Transverse colon (tissue), 4 donors: Measurements from ENCODE around the gene GAS7. TPM values are rescaled to one million over a fixed set of nuclear protein-coding genes. Genes with fewer than 3 reads are reported as not detected.
A peak's percentile ranks its signal among the peaks of the same experiment; 100 is the strongest.

Experiments
- DNase-seq: peaks from one replicate; pipeline ENCODE4 v3.0.0-alpha.2; 2019
- H3K27ac ChIP-seq, 4 donors: fragments of 200-600 bp; sonication (generic); 2 replicates each; pipeline ENCODE4 v1.5.1; 2016 to 2018; ENCODE audit warnings: inconsistent platforms in 4 of 4
- H3K27me3 ChIP-seq: fragments of 200-600 bp; sonication (generic); 2 replicates; pipeline ENCODE4 v1.5.1; 2017; ENCODE audit warnings: inconsistent platforms
- H3K36me3 ChIP-seq, 4 donors: fragments of 200-600 bp; sonication (generic); 2 replicates each; pipeline ENCODE4 v1.5.1; 2017 to 2019; ENCODE audit warnings: inconsistent platforms in 4 of 4
- H3K4me1 ChIP-seq, 4 donors: fragments of 200-600 bp; sonication (generic); 2 replicates each; pipeline ENCODE4 v1.5.1; 2017 to 2020; ENCODE audit warnings: inconsistent platforms in 4 of 4
- H3K4me3 ChIP-seq, 4 donors: fragments of 200-600 bp; sonication (generic); 1 replicate in 1 of 4; 2 replicates in 3 of 4; pipeline versions ENCODE4 v1.5.1 to v1.6.1; 2017 to 2019; ENCODE audit warnings: inconsistent platforms in 4 of 4
- H3K9me3 ChIP-seq, 2 donors: fragments of 200-600 bp; sonication (generic); 2 replicates each; pipeline ENCODE4 v1.5.1; 2017 to 2019; ENCODE audit warnings: inconsistent platforms in 2 of 2
- EP300 ChIP-seq: sonication (generic); formaldehyde crosslinking; IDR thresholded peaks from one replicate; pipeline ENCODE4 v1.6.1; 2017; ENCODE audit warnings: antibody characterized with exemption, low read depth
- POLR2A ChIP-seq: fragments of 450-650 bp; IDR thresholded peaks from one replicate; pipeline ENCODE4 v1.6.1; 2016; ENCODE audit warnings: antibody characterized with exemption, mild to moderate bottlenecking, moderate library complexity
- POLR2AphosphoS5 ChIP-seq, 3 donors: sonication (generic); formaldehyde crosslinking; IDR thresholded peaks; one replicate each; pipeline ENCODE4 v1.6.1; 2016; ENCODE audit warnings: antibody characterized with exemption in 3 of 3
- WGBS, 2 donors: methylation state at CpG; one replicate each; pipeline ENCODE4 v1.1.5; 2018; ENCODE audit warnings: low coverage in 1 of 2; 5-methylcytosine and 5-hydroxymethylcytosine counted together
- in situ Hi-C, 4 donors: fragments of 200-750 bp; cut with MboI; loops; one replicate each; pipeline versions ENCODE4 v1.15.0 to v1.15.1; 2017; ENCODE audit warnings: low sequenced_read_pairs in 3 of 4, low pct_ligation_motif_present in 1 of 4, low pct_unique_long_range_greater_than_20kb in 1 of 4
- intact Hi-C: fragments of 100-400 bp; cut with DNase I; formaldehyde crosslinking; loops from one replicate; pipeline ENCODE4 v1.15.1; 2023; ENCODE audit warnings: low total_unique reads
- total RNA-seq, 4 donors: library from RNA; depleted of rRNA; stranded (reverse); fragments of >200 nt; gene quantifications; one replicate each; pipeline ENCODE4 v1.1.0, GENCODE V29; 2016
- TF ChIP-seq, protein P1 (sequence below), 5 experiments: fragments of 200-600 bp in 3 of 5; fragments of 450-650 bp in 2 of 5; sonication (generic) in 3 of 5; IDR thresholded peaks; 1 replicate in 2 of 5; 2 replicates in 3 of 5; pipeline ENCODE4 v1.5.1; 2016 to 2017; ENCODE audit warnings: antibody characterized with exemption in 5 of 5, inconsistent platforms in 3 of 5, mild to moderate bottlenecking in 2 of 5, moderate library complexity in 1 of 5

The GAS7 gene
- total RNA-seq, 4 donors from 2014 or later, result 9.2 to 59.1 (median 15.2) TPM

DNA sequence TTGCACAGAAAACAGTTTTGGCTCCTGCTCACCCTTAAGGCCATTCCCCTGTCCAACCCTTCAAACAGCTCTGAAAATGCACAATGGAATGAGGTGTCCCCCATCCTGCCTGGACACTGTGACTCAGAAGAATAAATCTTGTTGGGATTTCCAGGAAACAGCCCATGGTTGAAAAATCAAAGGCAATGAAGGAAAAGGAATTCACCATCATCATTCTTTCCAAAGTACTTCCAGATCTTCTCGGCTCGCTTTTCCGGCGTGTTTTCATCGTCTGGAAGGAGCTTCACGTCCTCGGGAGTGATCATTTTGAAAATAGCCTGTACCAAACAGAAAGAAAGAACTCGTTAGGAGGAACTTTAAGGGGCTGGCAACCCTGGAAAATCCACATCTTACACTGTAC, 297.6 kb downstream of the GAS7 start:
- no peak for TF ChIP-seq POLR2A
- TF ChIP-seq POLR2AphosphoS5 (IDR thresholded peaks at IDR 0.05), result peak in 1 of 3 donors; percentile 52
- TF ChIP-seq EP300, result no peak
- no peaks in the 10 kb centered on the region for H3K27me3 ChIP-seq
- intact Hi-C loops (no loop called here), in situ Hi-C loops (loop anchor here in 1 of 4 donors (25.0 kb wide), 1 partner anchor 712 kb away; no protein-coding TSS in a partner anchor)
- H3K4me1 ChIP-seq, result peaks cover 0 to 3% (median 0%) of the 10 kb centered on the region in 4 donors
- no peak for DNase-seq
- no peaks in the 10 kb centered on the region for H3K9me3 ChIP-seq
- 60 to 63% methylated on average over 8 of the region's 8 CpGs for WGBS, 2 donors
- no peaks in the 10 kb centered on the region for H3K36me3 ChIP-seq
- peak overlapping the region; percentile 19 to 76 (median 38) for H3K27ac ChIP-seq
- no peak overlapping the region for H3K4me3 ChIP-seq

DNA sequence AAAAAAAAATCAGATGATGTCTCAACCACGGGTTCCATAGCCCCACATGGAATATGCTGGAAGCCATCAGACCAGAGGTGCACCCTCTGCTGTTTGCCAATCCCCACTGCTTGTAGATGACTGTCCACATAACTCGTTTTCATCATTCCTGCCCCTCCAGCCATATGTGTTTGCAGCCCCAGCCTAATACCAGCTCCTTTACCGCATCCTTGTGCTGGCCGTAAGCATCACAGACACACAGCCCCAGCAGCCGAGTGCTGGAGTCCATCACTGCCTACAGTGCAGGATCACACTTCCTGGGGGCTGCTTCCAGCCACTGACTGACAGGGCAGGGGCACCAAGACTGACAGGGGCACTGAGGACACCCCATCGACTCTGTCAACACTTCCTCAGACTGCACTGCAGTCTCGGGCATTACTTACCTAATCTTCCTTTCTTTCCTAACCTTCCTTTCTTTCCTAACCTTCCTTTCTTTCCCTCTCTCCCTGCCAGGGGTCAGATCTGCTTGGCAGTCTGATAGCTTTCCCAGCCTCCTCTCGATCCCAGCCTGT, 298.3 kb downstream of the GAS7 start:
- Histone ChIP-seq H3K27me3 (no peaks in the 10 kb centered on the region), H3K4me1 (peaks cover 0 to 3% (median 0%) of the 10 kb centered on the region in 4 donors), H3K9me3 (no peaks in the 10 kb centered on the region), H3K36me3 (no peaks in the 10 kb centered on the region), H3K27ac (peak overlapping the region; percentile 19 to 76 (median 38)), H3K4me3 (no peak overlapping the region)
- intact Hi-C loops (no loop called here), in situ Hi-C loops (loop anchor here in 1 of 4 donors (25.0 kb wide), 1 partner anchor 712 kb away; no protein-coding TSS in a partner anchor)
- TF ChIP-seq POLR2A (no peak), EP300 (no peak), POLR2AphosphoS5 (IDR thresholded peaks at IDR 0.05) (no peak)
- TF ChIP-seq, protein P1, sequence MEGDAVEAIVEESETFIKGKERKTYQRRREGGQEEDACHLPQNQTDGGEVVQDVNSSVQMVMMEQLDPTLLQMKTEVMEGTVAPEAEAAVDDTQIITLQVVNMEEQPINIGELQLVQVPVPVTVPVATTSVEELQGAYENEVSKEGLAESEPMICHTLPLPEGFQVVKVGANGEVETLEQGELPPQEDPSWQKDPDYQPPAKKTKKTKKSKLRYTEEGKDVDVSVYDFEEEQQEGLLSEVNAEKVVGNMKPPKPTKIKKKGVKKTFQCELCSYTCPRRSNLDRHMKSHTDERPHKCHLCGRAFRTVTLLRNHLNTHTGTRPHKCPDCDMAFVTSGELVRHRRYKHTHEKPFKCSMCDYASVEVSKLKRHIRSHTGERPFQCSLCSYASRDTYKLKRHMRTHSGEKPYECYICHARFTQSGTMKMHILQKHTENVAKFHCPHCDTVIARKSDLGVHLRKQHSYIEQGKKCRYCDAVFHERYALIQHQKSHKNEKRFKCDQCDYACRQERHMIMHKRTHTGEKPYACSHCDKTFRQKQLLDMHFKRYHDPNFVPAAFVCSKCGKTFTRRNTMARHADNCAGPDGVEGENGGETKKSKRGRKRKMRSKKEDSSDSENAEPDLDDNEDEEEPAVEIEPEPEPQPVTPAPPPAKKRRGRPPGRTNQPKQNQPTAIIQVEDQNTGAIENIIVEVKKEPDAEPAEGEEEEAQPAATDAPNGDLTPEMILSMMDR (IDR thresholded peaks at IDR 0.05), result no peak
- no peak for DNase-seq
- 19 to 43% methylated on average over 6 to 8 of the region's 8 CpGs for WGBS, 2 donors

DNA sequence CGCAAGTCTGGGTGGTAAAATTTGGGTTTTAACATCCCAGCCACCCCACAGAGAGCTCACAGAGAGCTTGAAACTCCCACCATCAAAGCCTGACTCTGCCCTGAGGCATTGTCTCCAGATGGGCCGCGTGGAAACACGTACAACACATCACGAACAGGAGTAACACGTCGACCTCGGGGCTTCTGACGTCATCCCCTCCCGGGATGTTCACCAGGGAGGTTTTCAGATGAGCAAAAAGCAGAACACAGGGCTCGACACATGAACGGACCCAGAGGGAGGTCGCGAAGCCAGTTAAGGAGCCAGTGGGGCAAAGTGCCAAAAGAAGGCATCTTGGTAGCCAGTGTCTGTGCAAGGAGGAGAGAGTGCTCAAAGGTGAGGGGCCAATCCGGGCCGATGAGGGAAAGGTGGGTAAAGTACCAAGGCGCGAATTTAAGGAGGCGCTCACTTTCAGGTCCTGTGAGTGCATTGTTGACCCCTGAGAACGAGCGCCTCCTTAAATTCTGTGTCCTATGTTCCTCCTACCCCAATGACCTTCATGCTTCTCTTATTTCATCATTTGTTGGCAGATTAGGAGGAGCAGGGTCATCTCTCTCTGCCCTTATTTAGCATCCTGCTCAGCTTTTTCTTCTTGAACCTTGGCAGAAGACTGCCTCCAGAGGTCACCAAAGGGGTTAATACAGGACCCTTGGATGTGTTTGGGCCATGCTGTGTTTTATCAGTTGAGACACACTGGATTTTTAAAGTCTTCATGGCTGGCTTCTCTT, 298.9 kb downstream of the GAS7 start:
- Histone ChIP-seq H3K4me1 (peaks cover 0 to 3% (median 0%) of the 10 kb centered on the region in 4 donors), H3K36me3 (no peaks in the 10 kb centered on the region), H3K27ac (peak overlapping the region in 2 of 4 donors; percentile 40 to 76), H3K4me3 (no peak overlapping the region), H3K27me3 (no peaks in the 10 kb centered on the region), H3K9me3 (no peaks in the 10 kb centered on the region)
- intact Hi-C loops, result no loop called here
- DNase-seq, result no peak
- TF ChIP-seq POLR2AphosphoS5 (IDR thresholded peaks at IDR 0.05) (no peak), POLR2A (no peak), EP300 (no peak)
- TF ChIP-seq, protein P1 (IDR thresholded peaks at IDR 0.05), result no peak
- in situ Hi-C loops, result loop anchor here in 2 of 4 donors (25.0 kb wide), 2 partner anchors 162 to 713 kb away; no protein-coding TSS in a partner anchor
- WGBS, 2 donors, result 81% methylated on average over 12 to 21 of the region's 21 CpGs

DNA sequence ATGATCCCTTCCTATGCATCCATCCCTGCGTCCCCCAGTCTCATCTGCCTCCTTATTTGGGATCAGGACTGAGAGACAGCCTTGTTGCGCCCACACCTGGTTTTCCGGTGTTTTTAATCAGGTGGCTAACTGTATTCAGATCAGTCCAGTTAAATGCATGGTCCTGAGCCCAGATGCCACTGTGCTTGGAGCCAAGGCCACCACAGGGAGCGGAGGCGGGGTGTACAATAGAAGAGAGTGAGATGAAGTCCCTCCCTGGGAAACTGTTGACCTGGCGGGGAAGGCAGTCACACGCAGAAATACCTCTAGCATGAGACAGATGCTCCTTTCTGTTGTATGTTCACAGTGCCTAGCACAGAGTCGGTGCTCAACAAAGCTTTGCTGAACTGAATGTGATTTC, 299.6 kb downstream of the GAS7 start:
- Histone ChIP-seq H3K36me3 (no peaks in the 10 kb centered on the region), H3K27ac (peak overlapping the region in 1 of 4 donors; percentile 17), H3K9me3 (no peaks in the 10 kb centered on the region), H3K27me3 (no peaks in the 10 kb centered on the region), H3K4me3 (no peak overlapping the region), H3K4me1 (peaks cover 0 to 3% (median 0%) of the 10 kb centered on the region in 4 donors)
- in situ Hi-C loops, result loop anchor here in 1 of 4 donors (25.0 kb wide), 1 partner anchor 162 kb away; no protein-coding TSS in a partner anchor
- 80 to 87% methylated on average over 1 to 8 of the region's 8 CpGs for WGBS, 2 donors
- no peak for TF ChIP-seq POLR2A
- no peak for TF ChIP-seq EP300
- no peak for TF ChIP-seq POLR2AphosphoS5 (IDR thresholded peaks at IDR 0.05)
- DNase-seq, result no peak
- intact Hi-C loops, result no loop called here

DNA sequence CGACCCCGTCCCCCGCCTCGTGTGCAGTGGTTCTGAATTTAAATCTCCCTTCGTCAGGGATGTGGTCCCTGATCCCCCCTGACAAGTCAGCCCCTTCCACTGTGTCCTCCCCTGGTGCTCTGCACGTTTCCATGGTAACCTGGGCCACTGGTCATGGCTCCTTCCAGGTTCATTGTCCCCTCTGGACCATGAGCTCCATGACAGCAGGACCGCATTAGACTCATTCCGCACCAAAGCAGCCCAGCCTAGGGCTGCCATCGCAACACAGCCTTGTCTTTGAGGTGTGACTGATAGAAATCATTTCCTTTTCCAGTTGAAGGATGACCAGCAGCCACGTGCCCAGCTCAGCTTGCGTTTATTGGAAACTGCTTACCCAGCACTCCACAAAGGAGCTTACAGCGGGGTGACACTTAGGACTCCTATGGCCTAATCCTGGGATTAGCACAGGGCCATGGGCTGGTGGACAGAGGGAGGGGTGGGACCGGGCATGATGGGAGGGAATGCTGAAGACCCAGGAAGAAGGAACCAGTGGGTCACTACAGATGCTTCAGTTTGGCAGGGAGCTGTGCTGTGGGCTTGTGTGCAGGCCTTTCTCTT, 300.9 kb downstream of the GAS7 start:
- 83% methylated on average over 13 of the region's 13 CpGs; no CpG with 5 or more reads in 1 of the 2 donors for WGBS, 2 donors
- in situ Hi-C loops, result loop anchor here in 1 of 4 donors (25.0 kb wide), 1 partner anchor 160 kb away; no protein-coding TSS in a partner anchor
- Histone ChIP-seq H3K4me3 (no peak overlapping the region), H3K4me1 (peaks cover 0 to 3% (median 0%) of the 10 kb centered on the region in 4 donors), H3K9me3 (no peaks in the 10 kb centered on the region), H3K27me3 (no peaks in the 10 kb centered on the region), H3K36me3 (no peaks in the 10 kb centered on the region), H3K27ac (no peak overlapping the region)
- no peak for DNase-seq
- TF ChIP-seq POLR2A (no peak), EP300 (no peak), POLR2AphosphoS5 (IDR thresholded peaks at IDR 0.05) (no peak)
- TF ChIP-seq, protein P1 (IDR thresholded peaks at IDR 0.05), result no peak
- intact Hi-C loops, result no loop called here
